OCI-M1 (cell line): ENCODE measurements around the gene DXO.

Experiments used
- DNase-seq: peaks from one replicate; lab custom pipeline; 2025; lab: John Stamatoyannopoulos, UW

Gene DXO

DNA sequence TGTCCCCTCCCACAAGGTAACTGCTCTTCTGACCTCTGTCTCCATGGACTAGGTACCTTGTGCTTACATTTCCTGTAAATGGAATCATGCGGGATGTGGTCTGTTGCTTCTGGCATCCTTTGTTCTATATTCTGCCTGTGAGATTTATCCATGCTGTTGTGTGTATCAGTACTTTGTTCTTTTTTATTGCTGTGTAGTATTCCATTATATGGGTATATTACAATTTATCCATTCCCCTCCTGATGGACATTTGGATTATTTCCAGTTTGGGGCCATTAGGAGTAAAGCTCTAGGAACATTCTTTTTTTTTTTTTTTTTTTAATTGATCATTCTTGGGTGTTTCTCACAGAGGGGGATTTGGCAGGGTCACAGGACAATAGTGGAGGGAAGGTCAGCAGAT lies 41.0 kb downstream of the DXO start:
- no peak for DNase-seq

DNA sequence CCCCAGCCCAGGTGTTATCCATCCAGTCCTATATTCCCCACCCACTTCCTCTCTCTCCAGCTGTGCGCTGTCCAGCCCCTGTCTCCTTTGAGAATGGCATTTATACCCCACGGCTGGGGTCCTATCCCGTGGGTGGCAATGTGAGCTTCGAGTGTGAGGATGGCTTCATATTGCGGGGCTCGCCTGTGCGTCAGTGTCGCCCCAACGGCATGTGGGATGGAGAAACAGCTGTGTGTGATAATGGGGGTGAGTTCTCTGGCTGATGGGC lies 43.3 kb downstream of the DXO start:
- no peak for DNase-seq

DNA sequence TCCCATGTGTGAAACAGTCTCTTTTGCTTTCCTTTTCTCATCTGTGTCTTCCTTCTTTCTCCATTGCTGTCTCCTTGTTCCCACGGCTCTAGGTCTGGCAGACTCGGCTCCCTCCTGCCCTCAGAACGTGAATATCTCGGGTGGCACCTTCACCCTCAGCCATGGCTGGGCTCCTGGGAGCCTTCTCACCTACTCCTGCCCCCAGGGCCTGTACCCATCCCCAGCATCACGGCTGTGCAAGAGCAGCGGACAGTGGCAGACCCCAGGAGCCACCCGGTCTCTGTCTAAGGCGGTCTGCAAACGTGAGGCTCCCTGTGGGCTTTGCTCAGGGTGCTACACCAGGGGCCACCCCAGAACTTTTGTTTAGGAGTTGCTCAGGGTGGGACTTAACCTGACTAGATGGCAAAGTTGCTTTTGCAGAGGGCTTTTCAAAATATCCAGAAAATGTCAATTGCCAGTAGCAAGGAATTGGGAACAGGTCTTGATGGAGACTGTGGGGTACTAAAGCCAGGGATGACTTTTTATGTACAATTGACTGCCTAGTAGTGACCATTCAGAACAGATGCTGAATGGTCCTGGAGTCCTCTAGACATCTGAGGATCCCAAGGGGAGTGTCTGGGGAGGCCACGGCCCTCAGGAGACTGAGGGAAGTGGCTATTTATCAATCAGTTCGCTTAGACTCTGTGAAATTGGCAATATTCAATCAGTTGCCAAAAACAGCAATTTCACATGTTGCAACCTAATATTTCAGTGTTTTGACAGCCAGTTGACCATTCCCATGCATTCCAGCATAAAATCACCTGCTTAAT lies 43.9 kb downstream of the DXO start:
- no peak for DNase-seq

DNA sequence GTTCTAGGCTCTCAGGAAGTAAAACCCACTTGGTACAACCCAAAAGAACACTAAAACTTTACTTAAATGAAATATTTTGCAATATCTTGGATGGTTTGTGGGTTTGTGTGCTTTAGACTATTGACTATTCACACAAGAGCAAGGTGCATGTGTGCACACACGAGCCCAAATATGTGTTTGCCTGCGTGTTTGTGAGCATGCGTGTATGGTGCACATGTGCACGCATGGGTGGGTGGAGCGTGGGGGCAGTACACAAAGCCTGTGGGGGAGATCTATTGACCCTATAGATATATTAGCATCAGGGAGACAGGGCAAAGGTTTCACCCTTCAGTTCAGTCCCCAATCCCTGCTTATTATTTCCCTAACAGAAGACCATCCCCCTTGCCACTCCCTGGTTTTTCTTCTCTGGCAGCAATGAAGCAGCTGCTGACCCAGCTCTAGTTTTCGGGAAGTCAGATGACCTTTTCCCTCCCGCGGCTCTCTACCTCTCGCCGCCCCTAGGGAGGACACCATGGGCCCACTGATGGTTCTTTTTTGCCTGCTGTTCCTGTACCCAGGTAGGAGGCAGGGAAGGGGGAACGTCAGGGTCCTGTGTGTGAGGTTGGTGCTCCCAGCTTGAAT lies 44.6 kb downstream of the DXO start, which contains the start of gene C2:
TSS of gene C2 (plus strand) at position 476 of the 621 bp plus-strand sequence. CDS start at position 512, 36 bp downstream.
- peak; percentile 66 for DNase-seq

DNA sequence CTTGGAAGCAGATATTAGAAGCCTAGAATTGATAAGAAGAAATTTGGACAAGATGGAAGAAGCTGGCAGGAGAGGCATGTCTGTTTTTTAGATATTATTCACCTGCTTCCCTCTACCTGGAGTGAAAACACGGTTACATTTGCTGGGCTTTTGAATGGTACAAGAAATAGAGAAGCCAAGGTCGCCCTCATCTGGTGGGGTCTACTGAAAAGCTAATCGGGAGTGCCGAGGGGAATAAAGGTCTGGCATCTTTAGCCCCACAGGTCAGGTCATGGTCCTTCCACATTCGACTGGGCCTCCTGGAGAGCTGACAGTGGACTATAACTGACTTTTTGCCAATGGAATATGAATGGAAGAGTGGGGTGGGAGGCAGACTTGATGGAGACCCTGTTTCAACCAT lies 49.0 kb downstream of the DXO start:
- DNase-seq: peak; percentile 76

DNA sequence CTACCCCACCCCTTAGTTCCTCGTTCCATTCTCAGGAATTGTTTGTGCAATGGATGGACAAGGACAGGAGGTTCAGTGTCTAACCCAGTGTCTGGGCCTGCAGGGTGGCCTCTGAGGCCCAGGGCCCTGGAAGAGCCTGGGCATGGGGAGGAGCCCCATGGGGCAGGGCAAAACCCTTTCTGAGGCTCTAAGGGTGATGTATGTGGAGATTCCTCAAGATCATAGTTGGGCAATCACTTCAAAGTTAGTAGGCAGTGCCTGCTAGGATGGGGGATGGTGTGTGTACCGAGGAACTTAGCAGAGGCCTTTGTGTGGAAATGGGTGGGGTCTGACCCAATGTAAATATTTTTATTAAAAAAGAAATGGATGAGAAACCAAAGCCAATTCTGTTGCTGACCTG lies 51.1 kb downstream of the DXO start:
- DNase-seq: no peak
